ENCODE data around the gene TMEM201.

- TF ChIP-seq EZH2 (IDR thresholded peaks at IDR 0.05) = no peak
- peak; percentile 86 for TF ChIP-seq POLR2AphosphoS5 (IDR thresholded peaks at IDR 0.05; ENCODE audit: borderline replicate concordance, low read depth, low read length)
Measured at GRCh38 chr1:9539165-9539828, 49.4 kb upstream of the TMEM201 start, which contains the start of gene SLC25A33.

Measured in SK-N-MC (cell line).